ENCODE data around the gene STH. TPM values are rescaled to one million over a fixed set of nuclear protein-coding genes. Genes with fewer than 3 reads are reported as not detected.
"Not testable (repeated sequence)": the region's sequence is repeated elsewhere in the genome, so short reads cannot be mapped to it uniquely, and the experiment has no call there.

The STH gene
- not detected for polyA plus RNA-seq (2013, experiment 1 of 2; ENCODE audit: insufficient read length)
- not detected for polyA plus RNA-seq (2013, experiment 2 of 2; ENCODE audit: insufficient read length)

- no peak for DNase-seq
These were observed at the start of gene STH for GRCh38 chr17:45998987-45999899. Gene STH (plus strand): TSS chr17:45999250. CDS start chr17:45999280, 30 bp downstream.

GRCh38 chr17:45949755-45950320, 49.2 kb upstream of the STH start:
- no peak for DNase-seq

GRCh38 chr17:45950888-45951287, 48.2 kb upstream of the STH start:
- DNase-seq = no peak

- DNase-seq = no peak
These were observed 47.6 kb upstream of the STH start for GRCh38 chr17:45951403-45951802.

GRCh38 chr17:45951941-45952340, 47.1 kb upstream of the STH start:
- DNase-seq = no peak

GRCh38 chr17:45952814-45953320, 46.2 kb upstream of the STH start:
- no peak for DNase-seq

- DNase-seq = no peak
These were observed 45.5 kb upstream of the STH start for GRCh38 chr17:45953561-45953960.

GRCh38 chr17:45954914-45955313, 44.1 kb upstream of the STH start:
- no peak for DNase-seq

- no peak for DNase-seq
These were observed 43.7 kb upstream of the STH start for GRCh38 chr17:45955326-45955725.

- DNase-seq = no peak
These were observed 43.0 kb upstream of the STH start for GRCh38 chr17:45956090-45956489.

GRCh38 chr17:45956746-45957145, 42.3 kb upstream of the STH start:
- not testable (repeated sequence) for DNase-seq

- DNase-seq = no peak
These were observed 40.7 kb upstream of the STH start for GRCh38 chr17:45958307-45958706.

- DNase-seq = no peak
These were observed 39.9 kb upstream of the STH start for GRCh38 chr17:45958994-45959665.

- no peak for DNase-seq
These were observed 38.7 kb upstream of the STH start for GRCh38 chr17:45960311-45960710.

- DNase-seq = no peak
These were observed 37.8 kb upstream of the STH start for GRCh38 chr17:45961206-45961605.

GRCh38 chr17:45962221-45962972, 36.7 kb upstream of the STH start:
- no peak for DNase-seq

GRCh38 chr17:45963283-45963682, 35.8 kb upstream of the STH start:
- DNase-seq = no peak

GRCh38 chr17:45963889-45964288, 35.2 kb upstream of the STH start:
- no peak for DNase-seq

- no peak for DNase-seq
These were observed 34.4 kb upstream of the STH start for GRCh38 chr17:45964634-45965033.

GRCh38 chr17:45965812-45966211, 33.2 kb upstream of the STH start:
- DNase-seq = no peak

GRCh38 chr17:45966606-45967280, 32.3 kb upstream of the STH start:
- no peak for DNase-seq

- no peak for DNase-seq
These were observed 31.7 kb upstream of the STH start for GRCh38 chr17:45967378-45967777.

Measured in fibroblast of skin of abdomen (primary cell).